MV-4-11 (cell line): ENCODE data around the gene RECK.
A peak's percentile ranks its signal among the peaks of the same experiment; 100 is the strongest.
"Not testable (repeated sequence)": the region's sequence is repeated elsewhere in the genome, so short reads cannot be mapped to it uniquely, and the experiment has no call there.

ENCODE experiments used
- DNase-seq: peaks from one replicate; lab custom pipeline; 2025; lab: John Stamatoyannopoulos, UW

Gene RECK

GRCh38 chr9:36118201-36118600 is 81.5 kb downstream of the RECK start:
- no peak for DNase-seq

- DNase-seq: no peak
Observed at GRCh38 chr9:36118706-36119105, 82.0 kb downstream of the RECK start.

GRCh38 chr9:36119476-36119875 is 82.8 kb downstream of the RECK start:
- DNase-seq: no peak

- DNase-seq: no peak
Observed at GRCh38 chr9:36120705-36121104, 84.0 kb downstream of the RECK start.

- DNase-seq: no peak
Observed at GRCh38 chr9:36121971-36122370, 85.3 kb downstream of the RECK start.

GRCh38 chr9:36123515-36123914 is 86.8 kb downstream of the RECK start:
- DNase-seq: no peak

GRCh38 chr9:36125062-36125855 is 88.5 kb downstream of the RECK start:
- no peak for DNase-seq

- DNase-seq: no peak
Observed at GRCh38 chr9:36126016-36126730, 89.5 kb downstream of the RECK start.

- peak; percentile 75 for DNase-seq
Observed at GRCh38 chr9:36127652-36128244, 91.0 kb downstream of the RECK start.

- DNase-seq: peak; percentile 58
Observed at GRCh38 chr9:36128349-36128748, 91.6 kb downstream of the RECK start.

- peak; percentile 40 for DNase-seq
Observed at GRCh38 chr9:36129139-36129538, 92.4 kb downstream of the RECK start.

GRCh38 chr9:36131666-36132065 is 95.0 kb downstream of the RECK start:
- not testable (repeated sequence) for DNase-seq

- peak; percentile 22 for DNase-seq
Observed at GRCh38 chr9:36132086-36132485, 95.4 kb downstream of the RECK start.

GRCh38 chr9:36134761-36135505 is 98.2 kb downstream of the RECK start:
- no peak for DNase-seq

GRCh38 chr9:36135741-36136271 is 99.1 kb downstream of the RECK start:
- no peak for DNase-seq

GRCh38 chr9:36136272-36136893 is 99.7 kb downstream of the RECK start, which contains the start of gene GLIPR2:
GLIPR2 (plus strand) TSS chr9:36136733; CDS start chr9:36136779, 46 bp downstream.
- DNase-seq: peak; percentile 46

GRCh38 chr9:36136894-36137391 is 100.2 kb downstream of the RECK start:
- DNase-seq: no peak

GRCh38 chr9:36137392-36138004 is 100.8 kb downstream of the RECK start:
- DNase-seq: no peak

GRCh38 chr9:36138496-36138895 is 101.8 kb downstream of the RECK start:
- DNase-seq: no peak

- no peak for DNase-seq
Observed at GRCh38 chr9:36138901-36139300, 102.2 kb downstream of the RECK start.
